Heart right ventricle (tissue), 16 donors: Measurements from ENCODE around the gene LRRC42. TPM values are rescaled to one million over a fixed set of nuclear protein-coding genes. Genes with fewer than 3 reads are reported as not detected.

Source experiments
- ATAC-seq, 8 donors: fragments of 200-7000 bp; cut with Tn5 transposase; one replicate each; pipeline ENCODE4 v1.9.1; 2020; ENCODE audit warnings: mild to moderate bottlenecking in 8 of 8, moderate library complexity in 8 of 8, moderate number of reproducible peaks in 1 of 8
- DNase-seq, 2 donors: peaks; one replicate each; pipeline ENCODE4 v3.0.0-alpha.2; 2020
- H3K27ac ChIP-seq, 10 donors: fragments of 200-600 bp; sonication (generic) in 2 of 10; one replicate each; pipeline versions ENCODE4 v1.5.0 to v1.8.0; 2020 to 2022; ENCODE audit warnings: mild to moderate bottlenecking in 3 of 10
- H3K27me3 ChIP-seq, 7 donors: fragments of 200-600 bp; one replicate each; pipeline ENCODE4 v1.8.0; 2021 to 2022; ENCODE audit warnings: mild to moderate bottlenecking in 2 of 7
- H3K36me3 ChIP-seq, 9 donors: fragments of 200-600 bp; sonication (generic) in 1 of 9; one replicate each; pipeline versions ENCODE4 v1.5.0 to v1.8.0; 2020 to 2022; ENCODE audit warnings: mild to moderate bottlenecking in 2 of 9
- H3K4me1 ChIP-seq, 9 donors: fragments of 200-600 bp; sonication (generic) in 1 of 9; one replicate each; pipeline versions ENCODE4 v1.5.0 to v1.8.0; 2020 to 2022; ENCODE audit warnings: mild to moderate bottlenecking in 4 of 9
- H3K4me3 ChIP-seq, 10 donors: fragments of 200-600 bp; sonication (generic) in 2 of 10; one replicate each; pipeline versions ENCODE4 v1.5.0 to v1.8.0; 2020 to 2022; ENCODE audit warnings: mild to moderate bottlenecking in 7 of 10, moderate library complexity in 2 of 10
- H3K9me3 ChIP-seq, 11 donors: fragments of 200-600 bp in 10 of 11; sonication (generic) in 2 of 11; one replicate each; pipeline versions ENCODE4 v1.5.0 to v1.8.0; 2013 to 2022; ENCODE audit warnings: mild to moderate bottlenecking in 2 of 11, control low read depth in 1 of 11, moderate library complexity in 1 of 11
- WGBS, 2 donors: extraction: QIAGEN DNeasy Blood & Tissue Kit; methylation state at CpG; one replicate each; pipeline ENCODE4 v1.1.7; 2013; ENCODE audit warnings: inconsistent platforms in 1 of 2; 5-methylcytosine and 5-hydroxymethylcytosine counted together
- intact Hi-C, 10 donors: fragments of 100-400 bp; cut with DNase I; formaldehyde crosslinking; loops; one replicate each; pipeline versions ENCODE4 v1.11.1 to v1.14.2; 2022
- polyA plus RNA-seq, 2 donors: library from polyadenylated mRNA; stranded (reverse); fragments of 200-250 nt; gene quantifications; one replicate each; pipeline ENCODE4 v1.2.3, GENCODE V29; 2013
- total RNA-seq, 10 donors: library from RNA; stranded (reverse); fragmentation: NEBNext Ultra II Directional in 3 of 10; extraction: Animal tissue kit (Norgen Biotek cat#: 25700) in 3 of 10; gene quantifications; one replicate each; pipeline versions ENCODE4 v1.2.1 to v1.2.4, GENCODE V29; 2021 to 2023
- TF ChIP-seq, protein P1 (sequence below), 9 donors: fragments of 200-600 bp; sonication (generic) in 2 of 9; IDR thresholded peaks; one replicate each; pipeline versions ENCODE4 v1.5.0 to v1.8.0; 2021 to 2022; ENCODE audit warnings: antibody characterized with exemption in 9 of 9, mild to moderate bottlenecking in 5 of 9, moderate library complexity in 1 of 9
- donor health status: Arrhythmogenic right ventricular cardiomyopathy.
- donor health status: ischemic (EF 13 %, LVEDD 7.1; RV severe dilation, severe dysfunction).
- donor health status: healthy with polysubstance abuse.
- donor health status: DM: no; HTN: yes; CAD: no.
- donor health status: DM: no; HTN: no; CAD: no.
- donor health status: ischemic (EF 25% LVEDD 6.9; RV normal size, moderate dysfunction).
- donor health status: ischemic (EF 25% LVEDD 5.7; RV mildly dilated, moderate dysfunction).
- donor health status: healthy.
- donor health status: DM: yes; HTN: yes; CAD: no.
- donor health status: Ischemic cardiomyopathy.
- donor health status: ischemic (EF 35%, LVEDD 5.7; RV mildly dilated, moderate dysfunction).
- donor health status: nonischemic (EF 11% LVEDD 7.7; RV severe dilation, severe dysfunction).
- donor health status: DM: yes; HTN: yes; CAD: no.
- donor health status: PGD.
- donor health status: ischemic (EF 29% LVEDD 5.4; RV normal size, mild dysfunction).
- donor health status: nonischemic (EF 23%, LVEDD 6.1; RV moderate dilation, normal function).

LRRC42 gene
- total and polyA plus RNA-seq, 12 donors: 2.9 to 16.5 (median 13.9) TPM

DNA sequence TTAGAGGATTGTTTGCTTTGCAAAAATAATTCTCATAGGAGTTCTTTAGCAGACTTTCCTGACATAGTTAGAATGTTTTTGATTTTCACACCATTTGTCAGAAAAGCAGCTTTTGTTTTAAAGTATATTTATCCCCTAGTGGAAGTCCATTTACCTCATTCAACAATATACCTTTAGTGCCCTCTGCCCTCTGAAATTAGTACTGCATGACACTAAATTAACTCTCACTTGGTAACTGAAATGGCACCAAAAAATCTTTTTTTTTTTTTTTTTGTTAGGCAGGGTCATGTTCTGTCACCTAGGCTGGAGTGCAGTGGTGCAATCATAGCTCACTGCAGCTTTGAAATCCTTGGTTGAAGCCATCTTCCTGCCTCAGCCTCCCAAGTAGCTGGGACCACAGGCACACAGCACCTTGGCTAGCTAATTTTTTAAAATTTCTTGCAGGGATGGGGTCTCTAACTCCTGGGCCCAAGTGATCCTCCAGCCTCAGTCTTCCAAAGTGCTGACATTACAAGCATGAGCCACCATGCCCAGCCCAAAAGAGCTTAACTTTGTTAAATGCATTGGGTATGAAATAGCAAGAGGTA, 13.6 kb downstream of the LRRC42 start:
- TF ChIP-seq, protein P1, sequence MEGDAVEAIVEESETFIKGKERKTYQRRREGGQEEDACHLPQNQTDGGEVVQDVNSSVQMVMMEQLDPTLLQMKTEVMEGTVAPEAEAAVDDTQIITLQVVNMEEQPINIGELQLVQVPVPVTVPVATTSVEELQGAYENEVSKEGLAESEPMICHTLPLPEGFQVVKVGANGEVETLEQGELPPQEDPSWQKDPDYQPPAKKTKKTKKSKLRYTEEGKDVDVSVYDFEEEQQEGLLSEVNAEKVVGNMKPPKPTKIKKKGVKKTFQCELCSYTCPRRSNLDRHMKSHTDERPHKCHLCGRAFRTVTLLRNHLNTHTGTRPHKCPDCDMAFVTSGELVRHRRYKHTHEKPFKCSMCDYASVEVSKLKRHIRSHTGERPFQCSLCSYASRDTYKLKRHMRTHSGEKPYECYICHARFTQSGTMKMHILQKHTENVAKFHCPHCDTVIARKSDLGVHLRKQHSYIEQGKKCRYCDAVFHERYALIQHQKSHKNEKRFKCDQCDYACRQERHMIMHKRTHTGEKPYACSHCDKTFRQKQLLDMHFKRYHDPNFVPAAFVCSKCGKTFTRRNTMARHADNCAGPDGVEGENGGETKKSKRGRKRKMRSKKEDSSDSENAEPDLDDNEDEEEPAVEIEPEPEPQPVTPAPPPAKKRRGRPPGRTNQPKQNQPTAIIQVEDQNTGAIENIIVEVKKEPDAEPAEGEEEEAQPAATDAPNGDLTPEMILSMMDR (IDR thresholded peaks at IDR 0.05): peak; percentile 6 to 66 (median 56)
- ATAC-seq: no peak
- Histone ChIP-seq H3K4me3 (no peak overlapping the region), H3K27ac (no peak overlapping the region), H3K36me3 (peaks cover 0 to 94% (median 36%) of the 10 kb centered on the region in 9 donors), H3K27me3 (no peaks in the 10 kb centered on the region), H3K9me3 (no peaks in the 10 kb centered on the region), H3K4me1 (peaks cover 0 to 18% (median 10%) of the 10 kb centered on the region in 9 donors)
- intact Hi-C loops: loop anchor here in 4 of 10 donors (2.0 to 5.0 kb wide), 3 partner anchors 82 to 99 kb away; no protein-coding TSS in a partner anchor
- DNase-seq: no peak

DNA sequence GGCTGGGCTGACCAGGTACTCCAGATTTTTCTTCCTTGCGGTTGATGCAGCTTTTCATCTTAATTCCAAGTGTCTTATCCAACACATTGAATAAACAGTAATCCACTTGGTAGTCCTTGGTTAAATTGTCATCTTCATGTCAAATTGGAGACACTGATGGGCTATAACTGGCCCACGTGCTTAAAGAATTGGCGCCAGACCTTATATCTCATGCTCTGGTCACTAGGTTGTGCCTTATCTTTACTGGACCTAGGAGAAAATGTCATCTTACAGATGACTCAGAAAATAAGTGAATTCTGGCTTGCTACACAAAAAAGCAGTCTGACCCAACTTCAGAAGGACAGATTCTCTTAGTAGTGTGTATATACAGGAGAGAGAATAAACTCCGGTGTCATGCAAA, 16.2 kb downstream of the LRRC42 start:
- Histone ChIP-seq H3K27me3 (no peaks in the 10 kb centered on the region), H3K27ac (no peak overlapping the region), H3K36me3 (peaks cover 0 to 97% (median 45%) of the 10 kb centered on the region in 9 donors), H3K9me3 (no peaks in the 10 kb centered on the region), H3K4me3 (no peak overlapping the region), H3K4me1 (peaks cover 0 to 11% (median 2%) of the 10 kb centered on the region in 9 donors)
- ATAC-seq (no peak), DNase-seq (no peak)
- intact Hi-C loops: loop anchor here in 2 of 10 donors (5.0 kb wide), 1 partner anchor 100 kb away; no protein-coding TSS in a partner anchor
- WGBS, 2 donors: 93 to 94% methylated on average over 4 of the region's 4 CpGs
- TF ChIP-seq, protein P1 (IDR thresholded peaks at IDR 0.05): no peak

DNA sequence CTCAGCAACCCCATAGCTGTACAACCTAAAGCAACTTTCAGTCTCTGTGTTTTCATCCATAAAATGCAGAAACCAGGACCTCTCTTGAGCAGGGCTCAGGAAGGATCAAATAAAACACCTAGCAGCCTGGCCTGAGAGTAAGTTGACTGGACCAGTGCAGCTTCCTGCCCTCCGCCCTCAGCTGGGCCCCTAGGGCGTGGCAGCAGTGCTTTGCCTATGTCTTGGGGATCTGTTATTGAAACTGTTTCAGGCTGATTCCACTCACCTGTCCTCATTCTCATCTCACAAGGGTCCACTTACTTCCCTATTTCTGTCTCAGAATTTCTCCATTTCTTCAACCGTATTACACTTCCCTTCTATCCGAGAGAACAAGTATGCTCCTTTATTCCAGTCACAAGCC, 17.3 kb downstream of the LRRC42 start:
- 84 to 91% methylated on average over 4 of the region's 4 CpGs for whole genome bisulfite sequencing, 2 donors
- Histone ChIP-seq H3K4me1 (peaks cover 0 to 9% (median 0%) of the 10 kb centered on the region in 9 donors), H3K27ac (no peak overlapping the region), H3K4me3 (no peak overlapping the region), H3K9me3 (no peaks in the 10 kb centered on the region), H3K36me3 (peaks cover 0 to 99% (median 45%) of the 10 kb centered on the region in 9 donors), H3K27me3 (no peaks in the 10 kb centered on the region)
- intact Hi-C loops: loop anchor here in 2 of 10 donors (5.0 kb wide), 1 partner anchor 101 kb away; no protein-coding TSS in a partner anchor
- ATAC-seq: no peak
- TF ChIP-seq, protein P1 (IDR thresholded peaks at IDR 0.05): no peak
- DNase-seq: no peak

DNA sequence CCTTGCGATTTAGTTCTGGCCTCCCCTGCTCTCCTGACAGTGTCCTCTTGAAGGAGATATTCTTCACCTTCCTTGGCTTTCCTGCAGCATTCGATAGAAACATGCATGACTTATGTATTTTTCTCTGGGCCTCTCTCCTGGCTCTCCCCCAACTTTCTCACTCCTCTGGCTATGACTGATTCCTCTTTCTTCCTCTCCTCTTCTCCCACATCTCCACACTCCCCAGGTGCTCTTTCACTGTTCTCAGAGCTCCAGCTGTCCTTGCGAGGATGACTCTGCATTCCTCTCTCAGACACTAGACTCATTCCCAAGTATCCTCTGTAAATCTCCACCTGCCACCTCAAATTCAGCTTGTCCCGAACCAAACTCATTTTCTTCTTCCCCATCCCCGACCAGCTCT, 18.0 kb downstream of the LRRC42 start:
- H3K36me3 ChIP-seq: peaks cover 0 to 99% (median 51%) of the 10 kb centered on the region in 9 donors

More for the DNA sequence above, 18.0 kb downstream of the LRRC42 start:
- Histone ChIP-seq H3K4me1 (peaks cover 0 to 9% (median 0%) of the 10 kb centered on the region in 9 donors), H3K27ac (no peak overlapping the region), H3K4me3 (no peak overlapping the region), H3K27me3 (no peaks in the 10 kb centered on the region), H3K9me3 (no peaks in the 10 kb centered on the region)
- DNase-seq (no peak), ATAC-seq (no peak)
- 64 to 75% methylated on average over 5 of the region's 5 CpGs for WGBS, 2 donors
- TF ChIP-seq, protein P1 (IDR thresholded peaks at IDR 0.05): no peak
- intact Hi-C loops: loop anchor here in 2 of 10 donors (5.0 kb wide), 1 partner anchor 102 kb away; no protein-coding TSS in a partner anchor
